Muscle layer of colon (tissue), 2 donors: ENCODE results near the gene SRGAP3.

ENCODE experiments used
- H3K27ac ChIP-seq: one replicate; pipeline ENCODE4 v1.7.0; 2013; ENCODE audit warnings: low read depth, mild to moderate bottlenecking, low read length, moderate library complexity
- H3K27me3 ChIP-seq, 2 donors: one replicate each; pipeline ENCODE4 v1.7.0; 2013; ENCODE audit warnings: low read length in 2 of 2, mild to moderate bottlenecking in 2 of 2; ENCODE audit not compliant: insufficient read depth in 2 of 2, control insufficient read depth in 1 of 2
- H3K36me3 ChIP-seq: one replicate; pipeline ENCODE4 v1.7.0; 2013; ENCODE audit warnings: mild to moderate bottlenecking, low read length; ENCODE audit not compliant: insufficient read depth
- H3K4me1 ChIP-seq: one replicate; pipeline ENCODE4 v1.7.0; 2013; ENCODE audit warnings: mild to moderate bottlenecking, low read length; ENCODE audit not compliant: insufficient read depth
- H3K4me3 ChIP-seq, 2 donors: one replicate each; pipeline ENCODE4 v1.7.0; 2013; ENCODE audit warnings: low read length in 2 of 2, low read depth in 1 of 2, mild to moderate bottlenecking in 1 of 2, moderate library complexity in 1 of 2
- H3K9ac ChIP-seq: one replicate; pipeline ENCODE4 v1.7.0; 2013; ENCODE audit warnings: low read length
- H3K9me3 ChIP-seq: one replicate; pipeline ENCODE4 v1.7.0; 2013; ENCODE audit warnings: mild to moderate bottlenecking, low read length
- donor health status: abdominal sarcoma.
- donor health status: Adenocarcinoma of cecum.

Gene SRGAP3

DNA sequence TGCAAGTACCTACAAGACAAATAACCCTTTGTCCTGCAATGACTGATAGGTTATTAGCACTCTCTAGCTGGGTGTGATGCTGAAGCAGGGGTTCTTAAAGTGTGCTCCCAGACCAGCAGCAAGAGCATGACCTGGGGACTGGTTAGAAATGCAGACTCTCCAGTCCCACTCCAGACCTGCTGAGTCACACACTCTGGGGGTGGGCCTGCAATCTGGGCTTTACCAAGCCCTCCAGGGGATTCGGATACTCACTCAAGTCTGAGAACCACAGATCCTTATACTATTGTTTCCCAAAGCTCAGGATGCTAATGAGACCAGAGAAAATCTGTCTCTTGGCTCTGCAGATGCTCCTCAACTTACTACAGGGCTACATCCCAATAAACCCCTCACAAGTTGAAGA lies 144.0 kb downstream of the SRGAP3 start:
- H3K27me3 ChIP-seq: no peaks in the 10 kb centered on the region
- no peak overlapping the region for H3K4me3 ChIP-seq
- H3K36me3 ChIP-seq: no peaks in the 10 kb centered on the region
- no peaks in the 10 kb centered on the region for H3K9me3 ChIP-seq
- no peak overlapping the region for H3K27ac ChIP-seq
- H3K4me1 ChIP-seq: no peaks in the 10 kb centered on the region
- no peak overlapping the region for H3K9ac ChIP-seq

DNA sequence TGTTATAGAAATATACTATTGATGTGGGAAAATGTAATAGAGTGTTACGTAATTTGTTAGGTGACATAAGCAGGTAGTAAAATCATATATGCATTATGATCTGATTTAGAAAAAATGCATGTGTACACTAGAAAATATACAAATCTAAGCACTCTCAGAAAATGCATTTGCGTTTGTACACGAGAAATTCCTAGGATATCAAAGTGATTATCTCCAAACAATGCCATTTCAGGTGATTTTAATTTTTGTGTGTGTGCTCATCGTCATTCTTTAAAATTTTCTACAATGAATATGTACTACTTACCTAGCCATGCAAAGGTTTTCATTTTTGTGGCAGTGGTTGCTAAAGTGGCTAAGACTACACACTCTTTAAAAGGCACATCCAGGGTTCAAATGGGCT lies 145.3 kb downstream of the SRGAP3 start:
- Histone ChIP-seq H3K27ac (no peak overlapping the region), H3K4me3 (no peak overlapping the region), H3K27me3 (no peaks in the 10 kb centered on the region), H3K9ac (no peak overlapping the region), H3K9me3 (no peaks in the 10 kb centered on the region), H3K36me3 (no peaks in the 10 kb centered on the region), H3K4me1 (no peaks in the 10 kb centered on the region)

DNA sequence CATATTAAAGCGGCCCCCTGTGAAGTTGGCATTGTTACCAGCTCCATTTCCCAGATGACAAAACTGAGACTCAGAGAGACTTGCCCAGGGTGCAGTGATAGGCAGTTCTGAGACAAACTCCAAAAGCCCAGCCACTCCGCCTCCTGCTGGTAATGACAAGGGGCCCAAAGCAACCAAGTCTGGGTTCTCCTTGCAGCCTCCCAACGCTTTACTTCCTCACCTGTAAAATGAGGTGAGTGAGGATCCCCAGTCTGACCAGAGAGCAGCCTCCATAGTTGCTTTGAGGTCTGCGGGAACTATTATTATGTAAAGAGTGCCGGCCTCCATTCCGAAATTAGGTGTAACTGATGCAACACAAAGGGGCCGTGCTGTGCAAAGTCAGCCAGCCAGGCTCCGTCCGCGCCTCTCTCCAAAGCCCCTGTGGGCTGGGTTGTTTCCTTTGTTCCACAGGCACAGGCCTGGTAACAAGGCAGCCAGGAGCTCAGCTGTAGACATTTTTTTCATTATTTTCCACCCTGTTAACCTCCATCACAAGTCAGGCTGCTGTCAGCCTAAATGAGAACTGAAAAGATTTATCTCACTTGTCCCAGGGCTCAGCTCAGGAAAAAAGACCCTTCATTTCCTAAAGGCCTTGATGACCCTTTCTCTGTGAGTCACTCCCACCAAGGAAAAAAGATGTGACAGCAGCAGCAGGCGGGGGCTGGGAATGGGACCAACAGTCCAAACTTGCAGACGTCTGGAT lies 147.0 kb downstream of the SRGAP3 start:
- no peak overlapping the region for H3K27ac ChIP-seq
- H3K4me3 ChIP-seq: no peak overlapping the region
- H3K27me3 ChIP-seq: no peaks in the 10 kb centered on the region
- no peak overlapping the region for H3K9ac ChIP-seq
- no peaks in the 10 kb centered on the region for H3K9me3 ChIP-seq
- no peaks in the 10 kb centered on the region for H3K36me3 ChIP-seq
- H3K4me1 ChIP-seq: no peaks in the 10 kb centered on the region

DNA sequence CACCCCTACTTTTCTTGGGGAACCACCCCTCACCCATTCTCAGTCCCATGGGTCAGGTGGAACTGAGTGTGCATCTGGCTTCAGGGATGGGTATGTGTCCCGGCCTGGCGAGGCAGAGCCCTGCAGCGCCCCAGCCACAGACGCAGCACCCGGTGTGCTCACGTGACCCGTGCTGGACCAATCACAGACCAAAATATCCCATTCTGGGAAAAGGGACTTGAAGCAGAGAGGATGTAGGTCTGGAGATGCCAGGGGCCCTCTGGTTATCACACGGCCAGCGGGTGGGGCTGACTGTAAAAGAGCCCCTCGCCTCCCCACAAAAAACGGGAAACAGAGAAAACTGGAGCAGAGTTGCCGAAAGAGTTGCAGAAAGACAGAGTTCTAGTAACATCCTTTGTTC lies 148.2 kb downstream of the SRGAP3 start:
- Histone ChIP-seq H3K27me3 (no peaks in the 10 kb centered on the region), H3K4me3 (no peak overlapping the region), H3K4me1 (no peaks in the 10 kb centered on the region), H3K27ac (no peak overlapping the region), H3K9ac (no peak overlapping the region), H3K9me3 (no peaks in the 10 kb centered on the region), H3K36me3 (no peaks in the 10 kb centered on the region)

DNA sequence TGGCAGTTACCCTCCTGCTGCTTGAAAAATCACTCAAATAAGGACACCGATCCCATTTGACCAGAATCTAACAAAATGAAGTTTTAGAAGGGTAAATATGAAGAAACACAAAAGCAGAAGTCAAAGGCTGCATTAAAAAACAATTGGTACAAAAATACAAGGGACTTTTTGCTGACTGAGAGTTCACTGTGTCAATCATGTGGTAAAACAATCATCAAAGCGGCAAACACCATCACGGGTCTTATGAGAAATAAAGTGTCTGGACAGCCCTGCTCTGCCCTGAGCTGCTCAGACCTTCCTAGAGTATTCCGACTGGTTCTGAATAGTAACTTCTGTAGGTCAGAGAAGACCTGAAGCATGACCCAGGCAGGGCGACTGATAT lies 148.9 kb downstream of the SRGAP3 start:
- H3K27ac ChIP-seq: no peak overlapping the region
- H3K4me3 ChIP-seq: no peak overlapping the region
- no peaks in the 10 kb centered on the region for H3K27me3 ChIP-seq
- no peaks in the 10 kb centered on the region for H3K9me3 ChIP-seq
- no peaks in the 10 kb centered on the region for H3K4me1 ChIP-seq
- no peak overlapping the region for H3K9ac ChIP-seq
- no peaks in the 10 kb centered on the region for H3K36me3 ChIP-seq

DNA sequence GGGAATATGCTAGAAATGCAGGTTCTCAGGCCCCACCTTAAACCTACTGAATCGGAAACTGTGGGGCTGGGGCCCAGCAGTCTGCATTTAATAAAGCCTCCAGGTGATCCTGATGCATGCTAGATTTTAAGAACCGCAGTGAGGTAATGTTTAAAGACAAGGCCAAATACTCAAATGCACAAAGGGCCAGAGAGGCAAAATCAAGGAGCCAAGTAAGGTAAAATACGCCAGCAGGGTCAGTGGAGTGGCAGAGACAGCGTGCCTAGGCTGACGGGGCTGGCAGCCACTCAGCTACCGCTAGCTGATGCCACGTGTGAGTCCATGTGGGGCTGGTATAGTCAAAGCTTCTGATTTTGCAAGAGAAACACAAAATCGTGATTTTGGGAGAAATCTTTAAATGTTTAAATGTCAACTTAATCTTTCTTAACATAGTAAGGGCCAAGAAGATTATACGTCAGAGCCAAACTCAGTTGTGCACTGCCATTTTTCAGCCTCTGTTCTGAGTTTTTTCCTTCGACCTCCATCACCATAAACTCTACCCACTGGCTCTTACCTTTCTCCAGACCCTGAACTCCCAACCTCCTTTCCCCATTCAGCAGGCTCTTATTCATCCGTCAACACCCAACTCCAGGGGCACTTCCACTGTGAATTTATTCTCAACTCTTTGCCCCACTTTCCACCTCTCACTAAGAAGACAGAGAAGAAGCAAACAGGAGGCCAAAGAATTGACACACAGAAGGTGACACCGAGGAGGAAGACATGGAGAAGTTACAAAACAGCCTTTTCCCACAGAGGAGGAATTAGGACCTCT lies 149.5 kb downstream of the SRGAP3 start:
- no peaks in the 10 kb centered on the region for H3K4me1 ChIP-seq
- no peaks in the 10 kb centered on the region for H3K27me3 ChIP-seq
- H3K9ac ChIP-seq: no peak overlapping the region
- H3K36me3 ChIP-seq: no peaks in the 10 kb centered on the region
- no peak overlapping the region for H3K27ac ChIP-seq
- H3K4me3 ChIP-seq: no peak overlapping the region
- no peaks in the 10 kb centered on the region for H3K9me3 ChIP-seq

DNA sequence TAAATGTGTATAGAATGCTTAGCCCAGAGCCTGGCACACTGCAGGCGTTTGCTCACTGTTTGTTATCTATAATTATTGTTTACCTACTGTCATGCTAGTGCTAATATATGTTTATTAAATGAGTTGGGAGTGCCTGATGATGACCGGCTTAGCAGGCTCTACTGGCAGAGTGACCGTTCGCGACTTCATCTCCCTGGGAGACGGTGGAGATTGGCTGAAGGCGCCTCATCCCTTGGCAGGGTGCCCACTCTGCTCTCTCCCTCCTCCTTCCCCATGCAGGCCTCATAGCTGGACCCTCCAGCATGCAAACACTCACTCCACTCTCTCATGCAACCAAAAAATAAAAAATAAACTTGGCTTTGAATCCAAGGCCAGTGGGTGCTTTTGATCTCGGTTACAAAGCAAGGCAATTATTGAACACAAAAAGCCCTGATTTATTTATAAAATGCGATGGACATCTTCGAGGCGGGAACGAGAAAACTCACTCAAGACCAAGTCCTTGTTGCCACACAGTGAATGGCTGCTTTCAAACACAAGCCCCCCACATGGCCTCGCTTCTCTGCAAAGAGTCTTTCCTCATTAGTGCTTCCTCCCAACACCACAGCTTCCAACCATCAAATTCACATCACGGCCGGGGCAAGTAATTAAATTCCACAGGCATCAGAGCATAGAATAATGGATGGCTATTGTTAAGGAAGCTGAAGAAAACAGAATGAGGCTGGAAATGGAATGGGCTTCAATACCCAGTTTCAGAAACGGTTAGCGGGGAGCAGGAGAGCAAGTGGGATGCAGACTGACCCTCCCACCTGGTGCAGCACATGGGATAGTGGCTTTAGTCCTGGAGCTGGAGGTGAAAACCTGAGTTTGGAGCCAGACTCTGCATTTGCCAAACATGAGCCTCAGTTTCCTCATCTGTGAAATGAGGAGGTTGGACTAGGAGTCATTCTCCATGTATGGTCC lies 150.4 kb downstream of the SRGAP3 start:
- Histone ChIP-seq H3K36me3 (no peaks in the 10 kb centered on the region), H3K27ac (no peak overlapping the region), H3K9ac (no peak overlapping the region), H3K9me3 (no peaks in the 10 kb centered on the region), H3K27me3 (no peaks in the 10 kb centered on the region), H3K4me3 (no peak overlapping the region), H3K4me1 (no peaks in the 10 kb centered on the region)

DNA sequence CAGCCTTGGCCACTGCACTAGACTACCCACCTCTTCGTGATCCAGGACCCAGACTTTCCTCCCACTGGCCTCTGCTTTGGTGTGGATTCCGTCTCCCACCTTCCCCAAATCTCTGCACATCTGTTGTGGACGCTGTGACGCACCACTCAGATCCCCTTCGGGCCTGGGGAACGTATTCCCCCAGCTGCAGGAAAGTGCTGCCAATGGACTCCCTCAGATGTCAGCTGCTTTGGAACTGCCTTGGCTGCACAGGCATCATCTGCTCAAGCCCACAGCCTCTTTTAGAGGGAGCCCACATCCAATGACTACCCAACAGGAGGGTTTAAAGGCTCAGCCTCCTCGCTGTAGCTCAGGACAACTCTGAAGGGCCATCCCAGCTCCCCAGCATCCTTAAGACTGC lies 152.0 kb downstream of the SRGAP3 start:
- Histone ChIP-seq H3K4me3 (no peak overlapping the region), H3K27ac (no peak overlapping the region)

DNA sequence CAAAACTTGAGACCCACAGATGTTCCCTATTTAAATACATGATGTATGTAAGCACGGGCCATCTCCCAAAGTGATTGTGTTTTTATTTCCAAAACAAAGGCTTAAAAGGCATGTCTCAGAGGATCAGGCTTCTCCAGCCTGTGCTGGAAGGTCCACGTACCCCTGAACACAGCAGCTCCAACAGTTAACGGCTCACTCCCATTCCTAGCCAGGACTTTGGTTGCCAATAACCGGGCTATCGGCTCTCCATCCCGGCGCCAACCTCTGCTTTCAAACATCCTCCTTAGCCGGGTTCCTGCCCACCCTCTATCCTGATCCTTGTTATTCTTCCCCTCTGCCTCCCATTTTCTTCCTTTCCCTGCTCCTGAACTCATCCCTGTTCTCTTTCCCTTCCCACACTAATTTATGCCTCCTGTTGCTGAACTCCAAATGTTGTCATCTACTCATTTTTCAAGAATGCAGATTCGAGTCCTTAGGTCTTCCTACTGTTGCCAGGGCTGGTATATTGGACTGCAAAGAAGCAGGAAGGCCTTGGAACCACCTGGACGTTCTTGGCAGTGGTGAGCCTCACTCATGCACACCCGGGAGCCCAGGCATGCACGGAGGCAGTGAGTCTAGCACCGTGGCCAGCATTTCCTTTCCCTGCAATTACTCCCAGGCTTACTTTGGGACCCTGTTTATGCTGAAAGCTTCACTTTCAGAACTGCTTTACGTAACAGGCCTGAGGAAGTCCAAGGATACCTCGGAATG lies 157.8 kb downstream of the SRGAP3 start:
- Histone ChIP-seq H3K27ac (no peak overlapping the region), H3K27me3 (no peaks in the 10 kb centered on the region), H3K9ac (no peak overlapping the region)

More for the DNA sequence above, 152.0 kb downstream of the SRGAP3 start:
- no peaks in the 10 kb centered on the region for H3K27me3 ChIP-seq
- no peaks in the 10 kb centered on the region for H3K36me3 ChIP-seq
- H3K9me3 ChIP-seq: no peaks in the 10 kb centered on the region
- no peak overlapping the region for H3K9ac ChIP-seq
- H3K4me1 ChIP-seq: no peaks in the 10 kb centered on the region

DNA sequence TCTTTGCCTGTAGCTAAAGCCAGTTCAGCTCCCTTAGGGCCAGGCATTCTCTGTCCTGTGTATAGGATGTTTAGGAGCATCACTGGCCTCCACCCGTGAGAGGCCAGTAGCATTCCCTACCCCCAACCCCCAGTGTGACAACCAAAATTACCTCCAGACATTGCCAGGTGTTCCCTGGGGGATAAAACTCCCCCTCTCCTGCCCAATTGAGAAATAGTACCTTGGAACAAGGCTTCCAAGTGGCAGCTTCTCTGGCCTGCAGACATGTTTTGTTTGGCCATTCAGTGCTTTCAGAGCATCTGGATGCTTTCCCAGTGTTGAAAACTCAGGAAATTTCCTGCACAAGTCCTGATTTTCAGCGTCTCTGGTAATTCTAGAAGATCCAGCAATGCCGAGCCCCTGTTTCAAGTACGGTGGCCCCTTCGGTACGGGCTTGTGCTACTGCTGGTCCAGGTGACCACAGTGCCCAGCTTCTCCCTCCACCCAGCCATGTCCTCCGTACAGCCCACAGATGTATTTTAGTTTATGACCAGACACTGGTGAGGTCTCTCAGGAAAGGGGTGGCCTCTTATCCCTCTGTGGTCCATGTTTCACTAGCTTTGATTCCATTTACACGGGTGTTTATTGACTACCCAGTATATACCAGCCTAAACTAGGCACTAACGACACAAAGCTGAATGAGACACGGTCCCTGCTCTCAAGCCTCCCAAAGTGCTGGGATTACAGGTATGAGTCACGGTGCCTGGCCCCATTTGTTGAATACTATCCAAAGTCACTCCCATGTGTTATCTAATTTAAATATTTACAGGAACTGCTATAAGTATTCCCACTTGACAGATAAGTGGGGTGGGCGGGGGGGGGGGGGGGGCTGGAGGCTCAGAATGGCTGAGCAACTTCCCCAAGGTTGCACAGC lies 160.7 kb downstream of the SRGAP3 start:
- H3K9me3 ChIP-seq: no peaks in the 10 kb centered on the region
- no peaks in the 10 kb centered on the region for H3K36me3 ChIP-seq
- H3K27ac ChIP-seq: no peak overlapping the region
- H3K27me3 ChIP-seq: no peaks in the 10 kb centered on the region
- no peak overlapping the region for H3K9ac ChIP-seq
- H3K4me3 ChIP-seq: no peak overlapping the region
- H3K4me1 ChIP-seq: peaks cover 6% of the 10 kb centered on the region

More for the DNA sequence above, 157.8 kb downstream of the SRGAP3 start:
- H3K36me3 ChIP-seq: no peaks in the 10 kb centered on the region
- peaks cover 6% of the 10 kb centered on the region for H3K4me1 ChIP-seq
- no peak overlapping the region for H3K4me3 ChIP-seq
- no peaks in the 10 kb centered on the region for H3K9me3 ChIP-seq
